GM23338 (cell line): ENCODE measurements around the gene OTOG. TPM values are rescaled to one million over a fixed set of nuclear protein-coding genes. Genes with fewer than 3 reads are reported as not detected.

Experiments
- ATAC-seq: fragments of 200-7000 bp; cut with Tn5 transposase; 3 replicates; pipeline ENCODE4 v1.9.1; 2020
- DNase-seq: peaks from one replicate; pipeline ENCODE4 v3.0.0-alpha.2; 2015; ENCODE audit warnings: low spot score
- H2AFZ ChIP-seq: fragments of 200-600 bp; sonication (generic); 2 replicates; pipeline ENCODE4 v1.8.0; 2016; ENCODE audit warnings: antibody characterized with exemption, mild to moderate bottlenecking, moderate library complexity
- H3F3A ChIP-seq: fragments of 200-600 bp; sonication (generic); replicated peaks from 2 replicates; pipeline ENCODE4 v1.8.0; 2017; ENCODE audit warnings: antibody characterized with exemption, mixed run types, low read depth
- H3K27ac ChIP-seq: fragments of 200-600 bp; sonication (generic); 2 replicates; pipeline ENCODE4 v1.6.1; 2016; ENCODE audit warnings: low read depth
- H3K27me3 ChIP-seq: fragments of 200-600 bp; sonication (generic); 2 replicates; pipeline ENCODE4 v1.8.0; 2016; ENCODE audit warnings: mild to moderate bottlenecking, mixed run types, moderate library complexity; ENCODE audit not compliant: insufficient read depth
- H3K36me3 ChIP-seq: fragments of 200-600 bp; sonication (generic); 2 replicates; pipeline ENCODE4 v1.8.0; 2016; ENCODE audit warnings: mild to moderate bottlenecking; ENCODE audit not compliant: insufficient read depth
- H3K4me1 ChIP-seq: fragments of 200-600 bp; sonication (generic); 2 replicates; pipeline ENCODE4 v1.8.0; 2016; ENCODE audit warnings: mild to moderate bottlenecking, moderate library complexity; ENCODE audit not compliant: insufficient read depth
- H3K4me2 ChIP-seq: fragments of 200-600 bp; sonication (generic); 2 replicates; pipeline ENCODE4 v1.7.1; 2017; ENCODE audit warnings: mixed run types
- H3K4me3 ChIP-seq: fragments of 200-600 bp; sonication (generic); 2 replicates; pipeline ENCODE4 v1.6.1; 2016; ENCODE audit warnings: mixed run types
- H3K79me2 ChIP-seq: fragments of 200-600 bp; sonication (generic); replicated peaks from 2 replicates; pipeline ENCODE4 v1.8.0; 2017; ENCODE audit warnings: mild to moderate bottlenecking; ENCODE audit not compliant: insufficient read depth
- H3K9me2 ChIP-seq: fragments of 200-600 bp; sonication (generic); 2 replicates; pipeline ENCODE4 v1.8.0; 2017; ENCODE audit not compliant: insufficient read depth
- H4K20me1 ChIP-seq: fragments of 200-600 bp; sonication (generic); replicated peaks from 2 replicates; pipeline ENCODE4 v1.8.0; 2017; ENCODE audit warnings: mild to moderate bottlenecking; ENCODE audit not compliant: insufficient read depth
- H3K27ac Mint-ChIP-seq: 2 replicates; pipeline ENCODE4 v1.8.0; 2020; ENCODE audit warnings: inconsistent platforms, mild to moderate bottlenecking, moderate library complexity, mixed read lengths
- H3K27me3 Mint-ChIP-seq: 3 replicates; pipeline ENCODE4 v1.8.0; 2022; ENCODE audit warnings: low read depth, mild to moderate bottlenecking, moderate library complexity, mixed read lengths, inconsistent platforms; ENCODE audit not compliant: insufficient read depth, poor library complexity
- H3K36me3 Mint-ChIP-seq: 3 replicates; pipeline ENCODE4 v1.8.0; 2021; ENCODE audit warnings: low read depth, mild to moderate bottlenecking, inconsistent platforms, moderate library complexity, mixed read lengths
- H3K4me1 Mint-ChIP-seq: 3 replicates; pipeline ENCODE4 v1.8.0; 2020; ENCODE audit warnings: mild to moderate bottlenecking, inconsistent platforms, mixed read lengths
- H3K4me3 Mint-ChIP-seq: 3 replicates; pipeline ENCODE4 v1.8.0; 2021; ENCODE audit warnings: moderate library complexity, mild to moderate bottlenecking, inconsistent platforms, mixed read lengths
- H3K9me3 Mint-ChIP-seq: 3 replicates; pipeline ENCODE4 v1.8.0; 2020; ENCODE audit warnings: moderate library complexity, mild to moderate bottlenecking, inconsistent platforms, mixed read lengths
- CREB1 ChIP-seq: fragments of 250-450 bp; sonication (Bioruptor Pico); IDR thresholded peaks from 2 replicates; pipeline ENCODE4 v1.5.0; 2020; ENCODE audit warnings: low read depth, mild to moderate bottlenecking, moderate library complexity
- EZH2 ChIP-seq: fragments of 200-600 bp; sonication (generic); IDR thresholded peaks from one replicate; pipeline ENCODE4 v1.8.0; 2017; ENCODE audit warnings: antibody characterized with exemption, mild to moderate bottlenecking, low read depth; ENCODE audit not compliant: unreplicated experiment
- EZH2phosphoT487 ChIP-seq: fragments of 200-600 bp; sonication (generic); IDR thresholded peaks from one replicate; pipeline ENCODE4 v1.8.1; 2018; ENCODE audit warnings: antibody characterized with exemption; ENCODE audit not compliant: unreplicated experiment
- JUNB ChIP-seq: IDR thresholded peaks from one replicate; pipeline ENCODE4 v1.6.1; 2016; ENCODE audit warnings: antibody characterized with exemption; ENCODE audit not compliant: unreplicated experiment
- NANOG ChIP-seq: IDR thresholded peaks from 2 replicates; pipeline ENCODE4 v1.6.1; 2016; ENCODE audit warnings: antibody characterized with exemption, borderline replicate concordance
- POLR2AphosphoS5 ChIP-seq: IDR thresholded peaks from 2 replicates; pipeline ENCODE4 v1.6.1; 2016; ENCODE audit warnings: antibody characterized with exemption, low read depth
- ZNF114 ChIP-seq: fragments of 250-450 bp; sonication (Bioruptor Pico); IDR thresholded peaks from 2 replicates; pipeline ENCODE4 v1.5.0; 2020; ENCODE audit warnings: mild to moderate bottlenecking, moderate library complexity
- polyA plus RNA-seq: library from polyadenylated mRNA; unstranded; fragments of >200 nt; fragmentation: Nextera tagmentation; extraction: Ambion mirVana; gene quantifications from 2 replicates; pipeline ENCODE4 v1.2.1, GENCODE V29; 2016
- total RNA-seq: library from RNA; depleted of rRNA; stranded (reverse); fragments of >200 nt; shearing (Covaris generic); gene quantifications from 2 replicates; pipeline ENCODE4 v1.2.3, GENCODE V29; 2014
- TF ChIP-seq, protein P1 (sequence below): IDR thresholded peaks from one replicate; pipeline ENCODE4 v1.6.1; 2018; ENCODE audit warnings: antibody characterized with exemption; ENCODE audit not compliant: unreplicated experiment
- TF ChIP-seq, protein P2 (sequence below), 2 experiments: fragments of 200-600 bp in 1 of 2; sonication (generic) in 1 of 2; conservative IDR thresholded peaks; 2 replicates each; pipeline versions ENCODE4 v1.5.1 to v1.6.1; 2016 to 2017; ENCODE audit warnings: antibody characterized with exemption in 2 of 2, low read depth in 2 of 2, mild to moderate bottlenecking in 2 of 2, moderate library complexity in 1 of 2
- TF ChIP-seq, protein P3 (sequence below): fragments of 250-450 bp; sonication (Bioruptor Pico); IDR thresholded peaks from 2 replicates; pipeline ENCODE4 v1.5.0; 2020; ENCODE audit warnings: mild to moderate bottlenecking, moderate library complexity

OTOG gene
- total and polyA plus RNA-seq, 2 experiments from 2014 or later = 0.40 to 0.52 TPM

- ATAC-seq = no peak
- H3K79me2 ChIP-seq = no peaks in the 10 kb centered on the region
- no peaks in the 10 kb centered on the region for H3F3A ChIP-seq
- H3K4me3 ChIP-seq = no peak overlapping the region
- Mint-ChIP-seq H3K27me3 (peaks cover 5% of the 10 kb centered on the region), H3K27ac (no peak overlapping the region), H3K4me3 (no peak overlapping the region), H3K9me3 (no peaks in the 10 kb centered on the region), H3K4me1 (peaks cover 7% of the 10 kb centered on the region), H3K36me3 (no peaks in the 10 kb centered on the region)
- no peak overlapping the region for H2AFZ ChIP-seq
- no peak overlapping the region for H3K4me2 ChIP-seq
- H3K27ac ChIP-seq = no peak overlapping the region
- no peaks in the 10 kb centered on the region for H4K20me1 ChIP-seq
- no peaks in the 10 kb centered on the region for H3K9me2 ChIP-seq
- H3K36me3 ChIP-seq = no peaks in the 10 kb centered on the region
- no peaks in the 10 kb centered on the region for H3K27me3 ChIP-seq
- DNase-seq = no peak
- TF ChIP-seq CREB1 (no peak), NANOG (no peak), POLR2AphosphoS5 (no peak), ZNF114 (CRISPR knock-in tag) (no peak), JUNB (no peak), EZH2phosphoT487 (no peak), EZH2 (no peak)
- TF ChIP-seq, protein P1, sequence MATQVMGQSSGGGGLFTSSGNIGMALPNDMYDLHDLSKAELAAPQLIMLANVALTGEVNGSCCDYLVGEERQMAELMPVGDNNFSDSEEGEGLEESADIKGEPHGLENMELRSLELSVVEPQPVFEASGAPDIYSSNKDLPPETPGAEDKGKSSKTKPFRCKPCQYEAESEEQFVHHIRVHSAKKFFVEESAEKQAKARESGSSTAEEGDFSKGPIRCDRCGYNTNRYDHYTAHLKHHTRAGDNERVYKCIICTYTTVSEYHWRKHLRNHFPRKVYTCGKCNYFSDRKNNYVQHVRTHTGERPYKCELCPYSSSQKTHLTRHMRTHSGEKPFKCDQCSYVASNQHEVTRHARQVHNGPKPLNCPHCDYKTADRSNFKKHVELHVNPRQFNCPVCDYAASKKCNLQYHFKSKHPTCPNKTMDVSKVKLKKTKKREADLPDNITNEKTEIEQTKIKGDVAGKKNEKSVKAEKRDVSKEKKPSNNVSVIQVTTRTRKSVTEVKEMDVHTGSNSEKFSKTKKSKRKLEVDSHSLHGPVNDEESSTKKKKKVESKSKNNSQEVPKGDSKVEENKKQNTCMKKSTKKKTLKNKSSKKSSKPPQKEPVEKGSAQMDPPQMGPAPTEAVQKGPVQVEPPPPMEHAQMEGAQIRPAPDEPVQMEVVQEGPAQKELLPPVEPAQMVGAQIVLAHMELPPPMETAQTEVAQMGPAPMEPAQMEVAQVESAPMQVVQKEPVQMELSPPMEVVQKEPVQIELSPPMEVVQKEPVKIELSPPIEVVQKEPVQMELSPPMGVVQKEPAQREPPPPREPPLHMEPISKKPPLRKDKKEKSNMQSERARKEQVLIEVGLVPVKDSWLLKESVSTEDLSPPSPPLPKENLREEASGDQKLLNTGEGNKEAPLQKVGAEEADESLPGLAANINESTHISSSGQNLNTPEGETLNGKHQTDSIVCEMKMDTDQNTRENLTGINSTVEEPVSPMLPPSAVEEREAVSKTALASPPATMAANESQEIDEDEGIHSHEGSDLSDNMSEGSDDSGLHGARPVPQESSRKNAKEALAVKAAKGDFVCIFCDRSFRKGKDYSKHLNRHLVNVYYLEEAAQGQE = no peak
- TF ChIP-seq, protein P2, sequence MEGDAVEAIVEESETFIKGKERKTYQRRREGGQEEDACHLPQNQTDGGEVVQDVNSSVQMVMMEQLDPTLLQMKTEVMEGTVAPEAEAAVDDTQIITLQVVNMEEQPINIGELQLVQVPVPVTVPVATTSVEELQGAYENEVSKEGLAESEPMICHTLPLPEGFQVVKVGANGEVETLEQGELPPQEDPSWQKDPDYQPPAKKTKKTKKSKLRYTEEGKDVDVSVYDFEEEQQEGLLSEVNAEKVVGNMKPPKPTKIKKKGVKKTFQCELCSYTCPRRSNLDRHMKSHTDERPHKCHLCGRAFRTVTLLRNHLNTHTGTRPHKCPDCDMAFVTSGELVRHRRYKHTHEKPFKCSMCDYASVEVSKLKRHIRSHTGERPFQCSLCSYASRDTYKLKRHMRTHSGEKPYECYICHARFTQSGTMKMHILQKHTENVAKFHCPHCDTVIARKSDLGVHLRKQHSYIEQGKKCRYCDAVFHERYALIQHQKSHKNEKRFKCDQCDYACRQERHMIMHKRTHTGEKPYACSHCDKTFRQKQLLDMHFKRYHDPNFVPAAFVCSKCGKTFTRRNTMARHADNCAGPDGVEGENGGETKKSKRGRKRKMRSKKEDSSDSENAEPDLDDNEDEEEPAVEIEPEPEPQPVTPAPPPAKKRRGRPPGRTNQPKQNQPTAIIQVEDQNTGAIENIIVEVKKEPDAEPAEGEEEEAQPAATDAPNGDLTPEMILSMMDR (conservative IDR thresholded peaks at IDR 0.05; ENCODE audit: low read depth in 2 of 2) = no peak
- TF ChIP-seq, protein P3, sequence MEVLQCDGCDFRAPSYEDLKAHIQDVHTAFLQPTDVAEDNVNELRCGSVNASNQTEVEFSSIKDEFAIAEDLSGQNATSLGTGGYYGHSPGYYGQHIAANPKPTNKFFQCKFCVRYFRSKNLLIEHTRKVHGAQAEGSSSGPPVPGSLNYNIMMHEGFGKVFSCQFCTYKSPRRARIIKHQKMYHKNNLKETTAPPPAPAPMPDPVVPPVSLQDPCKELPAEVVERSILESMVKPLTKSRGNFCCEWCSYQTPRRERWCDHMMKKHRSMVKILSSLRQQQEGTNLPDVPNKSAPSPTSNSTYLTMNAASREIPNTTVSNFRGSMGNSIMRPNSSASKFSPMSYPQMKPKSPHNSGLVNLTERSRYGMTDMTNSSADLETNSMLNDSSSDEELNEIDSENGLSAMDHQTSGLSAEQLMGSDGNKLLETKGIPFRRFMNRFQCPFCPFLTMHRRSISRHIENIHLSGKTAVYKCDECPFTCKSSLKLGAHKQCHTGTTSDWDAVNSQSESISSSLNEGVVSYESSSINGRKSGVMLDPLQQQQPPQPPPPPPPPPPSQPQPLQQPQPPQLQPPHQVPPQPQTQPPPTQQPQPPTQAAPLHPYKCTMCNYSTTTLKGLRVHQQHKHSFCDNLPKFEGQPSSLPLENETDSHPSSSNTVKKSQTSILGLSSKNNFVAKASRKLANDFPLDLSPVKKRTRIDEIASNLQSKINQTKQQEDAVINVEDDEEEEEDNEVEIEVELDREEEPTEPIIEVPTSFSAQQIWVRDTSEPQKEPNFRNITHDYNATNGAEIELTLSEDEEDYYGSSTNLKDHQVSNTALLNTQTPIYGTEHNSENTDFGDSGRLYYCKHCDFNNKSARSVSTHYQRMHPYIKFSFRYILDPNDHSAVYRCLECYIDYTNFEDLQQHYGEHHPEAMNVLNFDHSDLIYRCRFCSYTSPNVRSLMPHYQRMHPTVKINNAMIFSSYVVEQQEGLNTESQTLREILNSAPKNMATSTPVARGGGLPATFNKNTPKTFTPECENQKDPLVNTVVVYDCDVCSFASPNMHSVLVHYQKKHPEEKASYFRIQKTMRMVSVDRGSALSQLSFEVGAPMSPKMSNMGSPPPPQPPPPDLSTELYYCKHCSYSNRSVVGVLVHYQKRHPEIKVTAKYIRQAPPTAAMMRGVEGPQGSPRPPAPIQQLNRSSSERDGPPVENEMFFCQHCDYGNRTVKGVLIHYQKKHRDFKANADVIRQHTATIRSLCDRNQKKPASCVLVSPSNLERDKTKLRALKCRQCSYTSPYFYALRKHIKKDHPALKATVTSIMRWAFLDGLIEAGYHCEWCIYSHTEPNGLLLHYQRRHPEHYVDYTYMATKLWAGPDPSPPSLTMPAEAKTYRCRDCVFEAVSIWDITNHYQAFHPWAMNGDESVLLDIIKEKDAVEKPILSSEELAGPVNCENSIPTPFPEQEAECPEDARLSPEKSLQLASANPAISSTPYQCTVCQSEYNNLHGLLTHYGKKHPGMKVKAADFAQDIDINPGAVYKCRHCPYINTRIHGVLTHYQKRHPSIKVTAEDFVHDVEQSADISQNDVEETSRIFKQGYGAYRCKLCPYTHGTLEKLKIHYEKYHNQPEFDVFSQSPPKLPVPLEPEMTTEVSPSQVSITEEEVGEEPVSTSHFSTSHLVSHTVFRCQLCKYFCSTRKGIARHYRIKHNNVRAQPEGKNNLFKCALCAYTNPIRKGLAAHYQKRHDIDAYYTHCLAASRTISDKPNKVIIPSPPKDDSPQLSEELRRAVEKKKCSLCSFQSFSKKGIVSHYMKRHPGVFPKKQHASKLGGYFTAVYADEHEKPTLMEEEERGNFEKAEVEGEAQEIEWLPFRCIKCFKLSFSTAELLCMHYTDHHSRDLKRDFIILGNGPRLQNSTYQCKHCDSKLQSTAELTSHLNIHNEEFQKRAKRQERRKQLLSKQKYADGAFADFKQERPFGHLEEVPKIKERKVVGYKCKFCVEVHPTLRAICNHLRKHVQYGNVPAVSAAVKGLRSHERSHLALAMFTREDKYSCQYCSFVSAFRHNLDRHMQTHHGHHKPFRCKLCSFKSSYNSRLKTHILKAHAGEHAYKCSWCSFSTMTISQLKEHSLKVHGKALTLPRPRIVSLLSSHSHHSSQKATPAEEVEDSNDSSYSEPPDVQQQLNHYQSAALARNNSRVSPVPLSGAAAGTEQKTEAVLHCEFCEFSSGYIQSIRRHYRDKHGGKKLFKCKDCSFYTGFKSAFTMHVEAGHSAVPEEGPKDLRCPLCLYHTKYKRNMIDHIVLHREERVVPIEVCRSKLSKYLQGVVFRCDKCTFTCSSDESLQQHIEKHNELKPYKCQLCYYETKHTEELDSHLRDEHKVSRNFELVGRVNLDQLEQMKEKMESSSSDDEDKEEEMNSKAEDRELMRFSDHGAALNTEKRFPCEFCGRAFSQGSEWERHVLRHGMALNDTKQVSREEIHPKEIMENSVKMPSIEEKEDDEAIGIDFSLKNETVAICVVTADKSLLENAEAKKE (CRISPR knock-in tag) = no peak
- H3K4me1 ChIP-seq = no peaks in the 10 kb centered on the region; the same call in 1 of the 2 replicates
Measured at GRCh38 chr11:17531636-17532113, 15.4 kb upstream of the OTOG start.
